T1000 (cell line): Measurements from ENCODE around the gene PTP4A2.
"Not testable (repeated sequence)": the region's sequence is repeated elsewhere in the genome, so short reads cannot be mapped to it uniquely, and the experiment has no call there.

ENCODE experiments used
- DNase-seq: peaks from one replicate; lab custom pipeline; 2025; ENCODE audit warnings: mixed read lengths; lab: John Stamatoyannopoulos, UW

The PTP4A2 gene

GRCh38 chr1:31949862-31950261, 11.7 kb upstream of the PTP4A2 start:
- DNase-seq = no peak

GRCh38 chr1:31945677-31946076, 7.5 kb upstream of the PTP4A2 start:
- not testable (repeated sequence) for DNase-seq

GRCh38 chr1:31944205-31945089, 6.3 kb upstream of the PTP4A2 start:
- peak; percentile 39 for DNase-seq

- DNase-seq = no peak
These were observed 5.5 kb upstream of the PTP4A2 start for GRCh38 chr1:31943546-31944184.

- not testable (repeated sequence) for DNase-seq
These were observed 3.9 kb upstream of the PTP4A2 start for GRCh38 chr1:31942061-31942460.

- DNase-seq = peak; percentile 76
These were observed 1.5 kb upstream of the PTP4A2 start for GRCh38 chr1:31939484-31940329.

GRCh38 chr1:31937300-31938183, 626 bp downstream of the PTP4A2 start:
- DNase-seq = no peak

GRCh38 chr1:31936981-31937299, 1.2 kb downstream of the PTP4A2 start:
- DNase-seq = no peak

GRCh38 chr1:31936278-31936980, 1.7 kb downstream of the PTP4A2 start:
- DNase-seq = no peak

- DNase-seq = no peak
These were observed 3.2 kb downstream of the PTP4A2 start for GRCh38 chr1:31934706-31935629.

GRCh38 chr1:31932491-31933316, 5.5 kb downstream of the PTP4A2 start:
- DNase-seq = no peak

- DNase-seq = no peak
These were observed 6.5 kb downstream of the PTP4A2 start for GRCh38 chr1:31931593-31932225.

GRCh38 chr1:31930836-31931592, 7.2 kb downstream of the PTP4A2 start:
- no peak for DNase-seq

- no peak for DNase-seq
These were observed 10.5 kb downstream of the PTP4A2 start for GRCh38 chr1:31927661-31927980.

GRCh38 chr1:31926853-31927660, 11.1 kb downstream of the PTP4A2 start:
- no peak for DNase-seq

- no peak for DNase-seq
These were observed 11.9 kb downstream of the PTP4A2 start for GRCh38 chr1:31926252-31926651.

- not testable (repeated sequence) for DNase-seq
These were observed 12.3 kb downstream of the PTP4A2 start for GRCh38 chr1:31925824-31926223.
